Smooth muscle cell (in vitro differentiated cells): ENCODE measurements around the gene GRIK4. TPM values are rescaled to one million over a fixed set of nuclear protein-coding genes. Genes with fewer than 3 reads are reported as not detected.

Experiments used
- DNase-seq: peaks from one replicate; lab custom pipeline; 2025; ENCODE audit not compliant: unreplicated experiment; lab: John Stamatoyannopoulos, UW
- H2AFZ ChIP-seq: fragments of 200-600 bp; sonication (generic); 2 replicates; pipeline ENCODE4 v1.6.0; 2016; ENCODE audit warnings: antibody characterized with exemption, low read depth, mild to moderate bottlenecking
- H3F3A ChIP-seq: fragments of 200-600 bp; sonication (generic); 2 replicates; pipeline ENCODE4 v1.6.0; 2017; ENCODE audit warnings: antibody characterized with exemption, low read depth
- H3K27ac ChIP-seq: fragments of 200-600 bp; sonication (generic); 2 replicates; pipeline ENCODE4 v1.5.1; 2016; ENCODE audit warnings: low read depth, mild to moderate bottlenecking
- H3K27me3 ChIP-seq: fragments of 200-600 bp; sonication (generic); 2 replicates; pipeline ENCODE4 v1.6.1; 2016; ENCODE audit warnings: low read depth, mild to moderate bottlenecking
- H3K36me3 ChIP-seq: fragments of 200-600 bp; sonication (generic); 2 replicates; pipeline ENCODE4 v1.5.1; 2016; ENCODE audit warnings: low read depth
- H3K4me1 ChIP-seq: fragments of 200-600 bp; sonication (generic); 2 replicates; pipeline ENCODE4 v1.5.1; 2016; ENCODE audit warnings: low read depth
- H3K4me2 ChIP-seq: fragments of 200-600 bp; sonication (generic); 2 replicates; pipeline ENCODE4 v1.6.0; 2016; ENCODE audit warnings: mild to moderate bottlenecking
- H3K4me3 ChIP-seq: fragments of 200-600 bp; sonication (generic); 2 replicates; pipeline ENCODE4 v1.5.1; 2016; ENCODE audit warnings: mild to moderate bottlenecking
- H3K79me2 ChIP-seq: fragments of 200-600 bp; sonication (generic); 2 replicates; pipeline ENCODE4 v1.6.0; 2016; ENCODE audit warnings: low read depth, mild to moderate bottlenecking
- H3K9ac ChIP-seq: fragments of 200-600 bp; sonication (generic); 2 replicates; pipeline ENCODE4 v1.6.0; 2016; ENCODE audit warnings: low read depth
- H3K9me3 ChIP-seq: fragments of 200-600 bp; sonication (generic); replicated peaks from 2 replicates; pipeline ENCODE4 v1.5.1; 2016; ENCODE audit warnings: low read depth
- H4K20me1 ChIP-seq: fragments of 200-600 bp; sonication (generic); 2 replicates; pipeline ENCODE4 v1.6.0; 2016; ENCODE audit warnings: low read depth
- WGBS: methylation state at CpG from one replicate; pipeline ENCODE4 v1.1.7; 2016; ENCODE audit warnings: low lambda C conversion rate; 5-methylcytosine and 5-hydroxymethylcytosine counted together
- polyA plus RNA-seq: library from polyadenylated mRNA; unstranded; fragments of >200 nt; fragmentation: Nextera tagmentation; extraction: Ambion mirVana; gene quantifications from 2 replicates; pipeline ENCODE4 v1.2.1, GENCODE V29; 2016
- total RNA-seq: library from RNA; depleted of rRNA; stranded (reverse); fragments of >200 nt; gene quantifications from 2 replicates; pipeline ENCODE4 v1.2.3, GENCODE V29; 2014
- TF ChIP-seq, protein P1 (sequence below): fragments of 200-600 bp; sonication (generic); IDR thresholded peaks from 2 replicates; pipeline ENCODE4 v1.5.1; 2017; ENCODE audit warnings: borderline replicate concordance, mild to moderate bottlenecking, antibody characterized with exemption; ENCODE audit not compliant: insufficient read depth, poor library complexity, severe bottlenecking

GRIK4 gene
- total and polyA plus RNA-seq, 2 experiments from 2014 or later: not detected

DNA sequence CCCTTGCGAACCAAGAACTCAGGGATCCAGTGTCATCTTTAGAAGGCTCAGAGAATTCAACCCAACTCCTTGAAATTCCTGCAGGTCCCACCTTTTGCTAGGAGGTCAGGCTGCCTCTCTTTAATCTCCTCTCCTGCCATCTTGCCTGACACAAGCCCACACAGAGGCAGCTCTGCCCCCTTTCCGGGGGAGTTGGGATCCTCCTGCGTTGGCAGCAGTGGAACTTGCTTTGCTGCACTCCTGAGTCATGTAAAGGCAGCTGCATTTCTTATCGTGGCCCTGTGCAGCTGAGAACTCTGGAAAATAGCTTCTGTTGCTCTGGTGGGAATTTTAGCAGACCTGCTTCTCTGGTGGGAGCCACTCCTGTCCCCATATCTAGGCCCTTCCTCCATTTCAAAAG is 370.0 kb downstream of the GRIK4 start:
- Histone ChIP-seq H3K9me3 (no peaks in the 10 kb centered on the region), H3K4me2 (no peak overlapping the region), H2AFZ (no peak overlapping the region), H3K4me1 (no peaks in the 10 kb centered on the region), H3K27me3 (peaks cover 16% of the 10 kb centered on the region), H3K79me2 (no peaks in the 10 kb centered on the region), H3K9ac (no peak overlapping the region), H3K36me3 (no peaks in the 10 kb centered on the region), H3K27ac (no peak overlapping the region), H3K4me3 (no peak overlapping the region), H3F3A (no peaks in the 10 kb centered on the region), H4K20me1 (no peaks in the 10 kb centered on the region)
- WGBS: 57% methylated on average over 4 of the region's 4 CpGs
- DNase-seq: no peak
- TF ChIP-seq, protein P1, sequence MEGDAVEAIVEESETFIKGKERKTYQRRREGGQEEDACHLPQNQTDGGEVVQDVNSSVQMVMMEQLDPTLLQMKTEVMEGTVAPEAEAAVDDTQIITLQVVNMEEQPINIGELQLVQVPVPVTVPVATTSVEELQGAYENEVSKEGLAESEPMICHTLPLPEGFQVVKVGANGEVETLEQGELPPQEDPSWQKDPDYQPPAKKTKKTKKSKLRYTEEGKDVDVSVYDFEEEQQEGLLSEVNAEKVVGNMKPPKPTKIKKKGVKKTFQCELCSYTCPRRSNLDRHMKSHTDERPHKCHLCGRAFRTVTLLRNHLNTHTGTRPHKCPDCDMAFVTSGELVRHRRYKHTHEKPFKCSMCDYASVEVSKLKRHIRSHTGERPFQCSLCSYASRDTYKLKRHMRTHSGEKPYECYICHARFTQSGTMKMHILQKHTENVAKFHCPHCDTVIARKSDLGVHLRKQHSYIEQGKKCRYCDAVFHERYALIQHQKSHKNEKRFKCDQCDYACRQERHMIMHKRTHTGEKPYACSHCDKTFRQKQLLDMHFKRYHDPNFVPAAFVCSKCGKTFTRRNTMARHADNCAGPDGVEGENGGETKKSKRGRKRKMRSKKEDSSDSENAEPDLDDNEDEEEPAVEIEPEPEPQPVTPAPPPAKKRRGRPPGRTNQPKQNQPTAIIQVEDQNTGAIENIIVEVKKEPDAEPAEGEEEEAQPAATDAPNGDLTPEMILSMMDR: no peak

DNA sequence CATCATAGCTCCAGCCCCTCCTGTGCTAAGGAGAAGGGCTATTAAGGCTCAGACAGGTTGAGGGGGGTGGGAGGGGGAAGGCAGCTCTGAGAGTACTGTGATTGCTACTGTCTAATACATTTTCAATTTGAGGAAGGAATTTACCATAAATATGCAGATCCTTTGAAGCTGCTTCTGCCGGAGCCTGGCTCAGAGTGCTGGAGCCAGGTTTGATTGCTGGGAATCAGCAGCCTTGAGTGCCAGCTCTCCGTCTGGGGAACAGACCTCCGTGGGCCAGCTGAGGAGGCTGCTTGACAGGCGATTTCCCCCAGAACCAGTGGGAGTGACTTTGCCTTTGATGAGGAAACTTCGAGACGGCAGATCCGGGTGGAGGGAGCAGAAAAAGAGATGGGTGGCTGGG is 370.6 kb downstream of the GRIK4 start:
- no peaks in the 10 kb centered on the region for H3K36me3 ChIP-seq
- DNase-seq: no peak
- no peak overlapping the region for H2AFZ ChIP-seq
- no peaks in the 10 kb centered on the region for H3K4me1 ChIP-seq
- no peaks in the 10 kb centered on the region for H3K79me2 ChIP-seq
- TF ChIP-seq, protein P1: no peak
- H3K27ac ChIP-seq: no peak overlapping the region
- H3K4me3 ChIP-seq: no peak overlapping the region
- no peaks in the 10 kb centered on the region for H3K9me3 ChIP-seq
- H3F3A ChIP-seq: no peaks in the 10 kb centered on the region
- H3K4me2 ChIP-seq: no peak overlapping the region
- 60% methylated on average over 7 of the region's 7 CpGs for WGBS
- peaks cover 16% of the 10 kb centered on the region for H3K27me3 ChIP-seq
- H4K20me1 ChIP-seq: no peaks in the 10 kb centered on the region
- no peak overlapping the region for H3K9ac ChIP-seq

DNA sequence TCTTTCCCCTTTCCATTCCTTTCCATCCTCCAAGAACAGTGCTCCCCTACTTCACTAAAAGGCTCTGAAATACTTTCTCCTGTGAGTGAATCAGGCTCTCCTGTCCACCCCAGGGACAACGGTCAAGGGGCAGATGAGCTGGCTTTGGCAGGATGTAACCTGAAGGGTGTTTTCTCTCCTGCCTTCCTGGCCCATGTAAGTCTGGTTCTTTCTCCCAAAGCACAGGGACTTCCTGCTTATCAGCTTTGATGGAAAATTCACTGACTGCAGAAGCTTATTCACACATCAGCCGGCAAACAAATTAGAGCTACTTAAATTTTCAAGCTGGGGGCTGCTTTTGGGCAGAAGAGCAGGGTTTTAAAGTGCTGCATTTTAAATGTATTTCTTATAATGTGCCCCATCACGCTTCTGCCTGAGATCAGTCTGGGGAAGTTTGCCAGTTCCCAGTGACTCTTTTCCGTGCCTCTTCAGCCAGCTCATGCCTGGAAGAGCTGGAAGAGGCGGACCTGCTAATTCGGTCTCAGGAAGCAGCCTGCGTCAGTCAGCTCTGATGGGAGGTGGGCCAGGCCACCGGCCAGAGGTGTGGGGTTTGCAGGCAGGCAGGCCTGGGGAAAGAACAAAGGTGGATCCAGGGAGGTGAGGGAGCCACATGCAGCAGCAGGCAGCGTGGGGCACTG is 372.0 kb downstream of the GRIK4 start:
- Histone ChIP-seq H4K20me1 (no peaks in the 10 kb centered on the region), H3F3A (no peaks in the 10 kb centered on the region), H3K9me3 (no peaks in the 10 kb centered on the region), H3K27ac (no peak overlapping the region), H3K4me2 (no peak overlapping the region), H3K4me1 (no peaks in the 10 kb centered on the region), H3K27me3 (peaks cover 7% of the 10 kb centered on the region), H3K9ac (no peak overlapping the region), H3K79me2 (no peaks in the 10 kb centered on the region), H2AFZ (no peak overlapping the region), H3K4me3 (no peak overlapping the region), H3K36me3 (no peaks in the 10 kb centered on the region)
- TF ChIP-seq, protein P1: no peak
- 47% methylated on average over 9 of the region's 9 CpGs for WGBS
- no peak for DNase-seq
